DND-41 (cell line): Measurements from ENCODE around the gene RPS23.

Experiments
- CTCF ChIP-seq: IDR thresholded peaks from 2 replicates; pipeline ENCODE4 v1.5.1; 2012; ENCODE audit warnings: borderline replicate concordance, low read length, moderate library complexity, mild to moderate bottlenecking; ENCODE audit not compliant: poor library complexity, severe bottlenecking; ENCODE audit errors: extremely low read depth
- EZH2 ChIP-seq: IDR thresholded peaks from 3 replicates; pipeline ENCODE4 v1.6.1; 2012; ENCODE audit warnings: borderline replicate concordance, low read depth, mild to moderate bottlenecking, moderate library complexity, low read length, inconsistent platforms; ENCODE audit not compliant: severe bottlenecking

GRCh38 chr5:82319192-82319591 is 41.0 kb upstream of the RPS23 start:
- no peak for TF ChIP-seq CTCF
- TF ChIP-seq EZH2 = no peak
